GM12891 (cell line): ENCODE results near the gene WDFY1.

Experiments
- POLR2A ChIP-seq: IDR thresholded peaks from 2 replicates; pipeline ENCODE4 v1.6.1; 2011; ENCODE audit warnings: low read depth, low read length, control low read depth
- POLR2AphosphoS5 ChIP-seq: IDR thresholded peaks from 2 replicates; pipeline ENCODE4 v1.6.1; 2011; ENCODE audit warnings: low read depth, low read length, control low read depth

GRCh38 chr2:223909001-223909741, 36.0 kb downstream of the WDFY1 start:
- TF ChIP-seq POLR2A (no peak), POLR2AphosphoS5 (no peak)
